Loucy (cell line): Measurements from ENCODE around the gene MAPRE2.
"Not testable (repeated sequence)": the region's sequence is repeated elsewhere in the genome, so short reads cannot be mapped to it uniquely, and the experiment has no call there.

Source experiments
- H2AFZ ChIP-seq: fragments of 200-600 bp; sonication (generic); 2 replicates; pipeline ENCODE4 v1.6.0; 2016; ENCODE audit warnings: antibody characterized with exemption, mild to moderate bottlenecking, low read length, moderate library complexity
- H3F3A ChIP-seq: fragments of 200-600 bp; 2 replicates; pipeline ENCODE4 v1.6.0; 2016; ENCODE audit warnings: antibody characterized with exemption, low read depth, mild to moderate bottlenecking
- H3K27me3 ChIP-seq: fragments of 200-600 bp; sonication (generic); 2 replicates; pipeline ENCODE4 v1.6.1; 2014; ENCODE audit warnings: low read length, mild to moderate bottlenecking; ENCODE audit not compliant: insufficient read depth, poor library complexity, severe bottlenecking
- H3K36me3 ChIP-seq: fragments of 200-600 bp; sonication (generic); 2 replicates; pipeline ENCODE4 v1.6.1; 2016; ENCODE audit warnings: low read length; ENCODE audit not compliant: insufficient read depth
- H3K4me1 ChIP-seq: fragments of 200-600 bp; sonication (generic); 2 replicates; pipeline ENCODE4 v1.5.1; 2014; ENCODE audit warnings: low read length, mild to moderate bottlenecking; ENCODE audit not compliant: insufficient read depth, poor library complexity, severe bottlenecking
- H3K4me2 ChIP-seq: fragments of 200-600 bp; sonication (generic); 2 replicates; pipeline ENCODE4 v1.6.0; 2014; ENCODE audit warnings: antibody characterized with exemption, low read length, low read depth, mild to moderate bottlenecking; ENCODE audit not compliant: poor library complexity, severe bottlenecking
- H3K4me3 ChIP-seq: fragments of 200-600 bp; sonication (generic); 2 replicates; pipeline ENCODE4 v1.5.1; 2014; ENCODE audit warnings: low read length, mild to moderate bottlenecking, mixed read lengths; ENCODE audit not compliant: poor library complexity, severe bottlenecking
- H3K79me2 ChIP-seq: fragments of 200-600 bp; sonication (generic); 2 replicates; pipeline ENCODE4 v1.6.1; 2014; ENCODE audit warnings: low read length; ENCODE audit not compliant: insufficient read depth
- H3K9ac ChIP-seq: fragments of 200-600 bp; sonication (generic); 2 replicates; pipeline ENCODE4 v1.6.0; 2014; ENCODE audit warnings: mild to moderate bottlenecking, low read depth, low read length, moderate library complexity; ENCODE audit not compliant: poor library complexity, severe bottlenecking
- H3K9me2 ChIP-seq: fragments of 200-600 bp; sonication (generic); replicated peaks from 2 replicates; pipeline ENCODE4 v1.6.1; 2016; ENCODE audit warnings: low read depth, low read length, mixed read lengths
- H3K9me3 ChIP-seq: fragments of 200-600 bp; sonication (generic); 2 replicates; pipeline ENCODE4 v1.6.1; 2014; ENCODE audit warnings: mild to moderate bottlenecking, antibody characterized with exemption, low read length, low read depth; ENCODE audit not compliant: insufficient read depth
- H4K20me1 ChIP-seq: fragments of 200-600 bp; sonication (generic); 2 replicates; pipeline ENCODE4 v1.6.0; 2014; ENCODE audit warnings: antibody characterized with exemption, low read length, mild to moderate bottlenecking; ENCODE audit not compliant: insufficient read depth, poor library complexity, severe bottlenecking
- CTCF ChIP-seq: fragments of 200-600 bp; sonication (generic); conservative IDR thresholded peaks from 2 replicates; pipeline ENCODE4 v1.5.1; 2014; ENCODE audit warnings: mild to moderate bottlenecking, antibody characterized with exemption, low read length
- EZH2phosphoT487 ChIP-seq: fragments of 200-600 bp; IDR thresholded peaks from 2 replicates; pipeline ENCODE4 v1.6.1; 2018; ENCODE audit warnings: antibody characterized with exemption, mild to moderate bottlenecking, moderate library complexity, borderline replicate concordance

The MAPRE2 gene

GRCh38 chr18:35106013-35106844 lies 65.0 kb downstream of the MAPRE2 start:
- no peaks in the 10 kb centered on the region for H3F3A ChIP-seq
- peaks cover 27% of the 10 kb centered on the region; the same call in 1 of the 2 replicates for H3K36me3 ChIP-seq
- H4K20me1 ChIP-seq = peaks cover 8% of the 10 kb centered on the region
- H3K4me3 ChIP-seq = no peak overlapping the region
- no peak overlapping the region for H2AFZ ChIP-seq
- H3K9ac ChIP-seq = no peak overlapping the region
- no peak for TF ChIP-seq EZH2phosphoT487
- no peak for TF ChIP-seq CTCF
- H3K27me3 ChIP-seq = no peaks in the 10 kb centered on the region
- peaks cover 31% of the 10 kb centered on the region for H3K79me2 ChIP-seq
- 0 out of 2 replicates have a peak, but pooled peaks cover 5% of the 10 kb centered on the region for H3K9me3 ChIP-seq
- peaks cover 43% of the 10 kb centered on the region for H3K4me1 ChIP-seq
- H3K4me2 ChIP-seq = no peak overlapping the region
- H3K9me2 ChIP-seq = no peaks in the 10 kb centered on the region

- Histone ChIP-seq H3K27me3 (no peaks in the 10 kb centered on the region), H3K4me2 (no peak overlapping the region), H4K20me1 (peaks cover 8% of the 10 kb centered on the region), H3K4me1 (peaks cover 43% of the 10 kb centered on the region), H3F3A (no peaks in the 10 kb centered on the region), H3K9ac (no peak overlapping the region), H3K9me3 (peaks cover 11% of the 10 kb centered on the region), H2AFZ (no peak overlapping the region), H3K4me3 (no peak overlapping the region), H3K9me2 (no peaks in the 10 kb centered on the region), H3K36me3 (peaks cover 27% of the 10 kb centered on the region; the same call in 1 of the 2 replicates), H3K79me2 (peaks cover 37% of the 10 kb centered on the region)
- TF ChIP-seq CTCF (no peak), EZH2phosphoT487 (no peak)
Measured at GRCh38 chr18:35106845-35107148, 65.6 kb downstream of the MAPRE2 start.

GRCh38 chr18:35107216-35107615 lies 66.0 kb downstream of the MAPRE2 start:
- no peaks in the 10 kb centered on the region for H3K27me3 ChIP-seq
- no peak overlapping the region for H3K4me3 ChIP-seq
- peaks cover 23% of the 10 kb centered on the region; the same call in 1 of the 2 replicates for H3K36me3 ChIP-seq
- peaks cover 41% of the 10 kb centered on the region for H3K79me2 ChIP-seq
- H3K4me1 ChIP-seq = peaks cover 43% of the 10 kb centered on the region
- peaks cover 13% of the 10 kb centered on the region for H3K9me3 ChIP-seq
- peaks cover 8% of the 10 kb centered on the region for H4K20me1 ChIP-seq
- no peak overlapping the region for H2AFZ ChIP-seq
- TF ChIP-seq CTCF (no peak), EZH2phosphoT487 (no peak)
- H3K9ac ChIP-seq = no peak overlapping the region
- H3K4me2 ChIP-seq = no peak overlapping the region
- H3F3A ChIP-seq = no peaks in the 10 kb centered on the region
- no peaks in the 10 kb centered on the region for H3K9me2 ChIP-seq

- Histone ChIP-seq H3K9me3 (peaks cover 15% of the 10 kb centered on the region), H3K36me3 (peaks cover 19% of the 10 kb centered on the region), H3K4me1 (peaks cover 43% of the 10 kb centered on the region), H3K79me2 (peaks cover 50% of the 10 kb centered on the region)
- H3F3A ChIP-seq, H3K27me3 ChIP-seq, H3K4me3 ChIP-seq, H3K9me2 ChIP-seq, H2AFZ ChIP-seq, H4K20me1 ChIP-seq, H3K9ac ChIP-seq, H3K4me2 ChIP-seq: not testable (repeated sequence)
Measured at GRCh38 chr18:35108088-35108487, 66.9 kb downstream of the MAPRE2 start.
